Stimulated activated CD8-positive, alpha-beta memory T cell treated with anti-CD3 and anti-CD28 coated beads, Interleukin-12 subunit alpha, Interleukin-12 subunit beta, amount 100 ng/mL, for 24 hours (primary cell): ENCODE data around the gene ARR3.
"Not testable (repeated sequence)": the region's sequence is repeated elsewhere in the genome, so short reads cannot be mapped to it uniquely, and the experiment has no call there.

Experiments
- DNase-seq: peaks from one replicate; pipeline ENCODE4 v3.0.0-alpha.2; 2020; ENCODE audit errors: extremely low read depth

The ARR3 gene

GRCh38 chrX:70280573-70280972 lies 12.4 kb downstream of the ARR3 start:
- no peak for DNase-seq

- no peak for DNase-seq
These were observed 13.8 kb downstream of the ARR3 start, which contains the start of gene RAB41 for GRCh38 chrX:70281951-70282350. TSS of gene RAB41 (plus strand) at chrX:70282172. CDS start at chrX:70282218, 46 bp downstream.

GRCh38 chrX:70289168-70289792 lies 21.1 kb downstream of the ARR3 start:
- DNase-seq = no peak

GRCh38 chrX:70289793-70290770 lies 21.9 kb downstream of the ARR3 start, which contains the start of the genes KIF4A and PDZD11:
TSS of gene KIF4A (plus strand) at chrX:70290104. CDS start at chrX:70290459, 355 bp downstream.
TSS of gene PDZD11 (minus strand) at chrX:70289927. CDS start at chrX:70289341, 586 bp downstream.
- peak; percentile 58 for DNase-seq

- no peak for DNase-seq
These were observed 24.7 kb downstream of the ARR3 start for GRCh38 chrX:70292788-70293187.

- DNase-seq = no peak
These were observed 25.5 kb downstream of the ARR3 start for GRCh38 chrX:70293621-70294020.

- DNase-seq = no peak
These were observed 33.6 kb downstream of the ARR3 start for GRCh38 chrX:70301716-70302115.

GRCh38 chrX:70313503-70313902 lies 45.4 kb downstream of the ARR3 start:
- no peak for DNase-seq

GRCh38 chrX:70322784-70323183 lies 54.6 kb downstream of the ARR3 start:
- DNase-seq = no peak

- DNase-seq = not testable (repeated sequence)
These were observed 55.5 kb downstream of the ARR3 start for GRCh38 chrX:70323628-70324027.

- no peak for DNase-seq
These were observed 56.2 kb downstream of the ARR3 start for GRCh38 chrX:70324326-70324725.

GRCh38 chrX:70331161-70331560 lies 63.0 kb downstream of the ARR3 start:
- DNase-seq = no peak
